Measurements from ENCODE around the gene MTHFSD. TPM values are rescaled to one million over a fixed set of nuclear protein-coding genes. Genes with fewer than 3 reads are reported as not detected.

Gene MTHFSD
- total and polyA plus RNA-seq, 2 donors = 12.0 to 20.7 TPM

GRCh38 chr16:86519007-86519648 is 35.9 kb downstream of the MTHFSD start:
- no peak for DNase-seq (ENCODE audit: extremely low spot score)
- no peak overlapping the region for H3K4me3 ChIP-seq (ENCODE audit: low read depth, low read length)
- H3K27ac ChIP-seq (ENCODE audit: low read depth) = no peak overlapping the region
- WGBS = 78% methylated on average over 16 of the region's 16 CpGs
- H3K4me1 ChIP-seq (ENCODE audit: insufficient read depth) = no peaks in the 10 kb centered on the region
- no peaks in the 10 kb centered on the region for H3K36me3 ChIP-seq (ENCODE audit: insufficient read depth)

GRCh38 chr16:86517652-86518258 is 37.3 kb downstream of the MTHFSD start:
- H3K36me3 ChIP-seq (ENCODE audit: insufficient read depth) = no peaks in the 10 kb centered on the region
- H3K4me1 ChIP-seq (ENCODE audit: insufficient read depth) = no peaks in the 10 kb centered on the region
- peak overlapping the region; percentile 86 for H3K27ac ChIP-seq (ENCODE audit: low read depth)
- WGBS = 17% methylated on average over 17 of the region's 17 CpGs
- H3K4me3 ChIP-seq (ENCODE audit: low read depth, low read length) = no peak overlapping the region
- DNase-seq (ENCODE audit: extremely low spot score) = no peak

- Histone ChIP-seq H3K4me1 (ENCODE audit: insufficient read depth) (no peaks in the 10 kb centered on the region), H3K36me3 (ENCODE audit: insufficient read depth) (no peaks in the 10 kb centered on the region), H3K4me3 (ENCODE audit: low read depth, low read length) (peak overlapping the region; percentile 71), H3K27ac (ENCODE audit: low read depth) (peak overlapping the region; percentile 86)
- DNase-seq (ENCODE audit: extremely low spot score) = no peak
- 27% methylated on average over 9 of the region's 9 CpGs for WGBS
These were observed 38.0 kb downstream of the MTHFSD start for GRCh38 chr16:86517033-86517432.

- WGBS = 11% methylated on average over 29 of the region's 29 CpGs
- peak overlapping the region; percentile 71 for H3K4me3 ChIP-seq (ENCODE audit: low read depth, low read length)
- peak overlapping the region; percentile 86 for H3K27ac ChIP-seq (ENCODE audit: low read depth)
- no peak for DNase-seq (ENCODE audit: extremely low spot score)
- H3K4me1 ChIP-seq (ENCODE audit: insufficient read depth) = no peaks in the 10 kb centered on the region
- H3K36me3 ChIP-seq (ENCODE audit: insufficient read depth) = no peaks in the 10 kb centered on the region
These were observed 38.4 kb downstream of the MTHFSD start for GRCh38 chr16:86516623-86517003.

- H3K4me3 ChIP-seq (ENCODE audit: low read depth, low read length) = peak overlapping the region; percentile 71
- peak overlapping the region; percentile 86 for H3K27ac ChIP-seq (ENCODE audit: low read depth)
- H3K36me3 ChIP-seq (ENCODE audit: insufficient read depth) = no peaks in the 10 kb centered on the region
- no peaks in the 10 kb centered on the region for H3K4me1 ChIP-seq (ENCODE audit: insufficient read depth)
- DNase-seq (ENCODE audit: extremely low spot score) = no peak
- 8% methylated on average over 64 of the region's 64 CpGs for WGBS
These were observed 39.0 kb downstream of the MTHFSD start for GRCh38 chr16:86515777-86516622.

- 13% methylated on average over 29 of the region's 29 CpGs for WGBS
- no peak for DNase-seq (ENCODE audit: extremely low spot score)
- Histone ChIP-seq H3K27ac (ENCODE audit: low read depth) (peak overlapping the region; percentile 86), H3K4me3 (ENCODE audit: low read depth, low read length) (peak overlapping the region; percentile 71), H3K36me3 (ENCODE audit: insufficient read depth) (no peaks in the 10 kb centered on the region), H3K4me1 (ENCODE audit: insufficient read depth) (no peaks in the 10 kb centered on the region)
These were observed 39.6 kb downstream of the MTHFSD start for GRCh38 chr16:86515413-86515776.

GRCh38 chr16:86514481-86515376 is 40.3 kb downstream of the MTHFSD start:
- Histone ChIP-seq H3K4me3 (ENCODE audit: low read depth, low read length) (peak overlapping the region; percentile 91), H3K27ac (ENCODE audit: low read depth) (peak overlapping the region; percentile 86), H3K36me3 (ENCODE audit: insufficient read depth) (no peaks in the 10 kb centered on the region), H3K4me1 (ENCODE audit: insufficient read depth) (no peaks in the 10 kb centered on the region)
- 14% methylated on average over 18 of the region's 18 CpGs for WGBS
- no peak for DNase-seq (ENCODE audit: extremely low spot score)

GRCh38 chr16:86513471-86514277 is 41.4 kb downstream of the MTHFSD start:
- Histone ChIP-seq H3K4me3 (ENCODE audit: low read depth, low read length) (peak overlapping the region; percentile 91), H3K27ac (ENCODE audit: low read depth) (peak overlapping the region; percentile 62), H3K4me1 (ENCODE audit: insufficient read depth) (no peaks in the 10 kb centered on the region), H3K36me3 (ENCODE audit: insufficient read depth) (no peaks in the 10 kb centered on the region)
- 15% methylated on average over 35 of the region's 35 CpGs for whole genome bisulfite sequencing
- DNase-seq (ENCODE audit: extremely low spot score) = no peak

- Histone ChIP-seq H3K36me3 (ENCODE audit: insufficient read depth) (no peaks in the 10 kb centered on the region), H3K27ac (ENCODE audit: low read depth) (peak overlapping the region; percentile 81), H3K4me1 (ENCODE audit: insufficient read depth) (no peaks in the 10 kb centered on the region), H3K4me3 (ENCODE audit: low read depth, low read length) (peak overlapping the region; percentile 91)
- WGBS = 12% methylated on average over 29 of the region's 29 CpGs
- no peak for DNase-seq (ENCODE audit: extremely low spot score)
These were observed 42.1 kb downstream of the MTHFSD start for GRCh38 chr16:86512860-86513470.

GRCh38 chr16:86512301-86512859 is 42.7 kb downstream of the MTHFSD start:
- WGBS = 13% methylated on average over 24 of the region's 24 CpGs
- no peak for DNase-seq (ENCODE audit: extremely low spot score)
- peak overlapping the region; percentile 91 for H3K4me3 ChIP-seq (ENCODE audit: low read depth, low read length)
- no peaks in the 10 kb centered on the region for H3K36me3 ChIP-seq (ENCODE audit: insufficient read depth)
- H3K27ac ChIP-seq (ENCODE audit: low read depth) = peak overlapping the region; percentile 81
- no peaks in the 10 kb centered on the region for H3K4me1 ChIP-seq (ENCODE audit: insufficient read depth)

- 11% methylated on average over 44 of the region's 44 CpGs for WGBS
- no peak for DNase-seq (ENCODE audit: extremely low spot score)
These were observed 43.5 kb downstream of the MTHFSD start for GRCh38 chr16:86511317-86512161.

More at GRCh38 chr16:86511317-86512161, 43.5 kb downstream of the MTHFSD start:
- peak overlapping the region; percentile 86 for H3K27ac ChIP-seq (ENCODE audit: low read depth)
- H3K4me3 ChIP-seq (ENCODE audit: low read depth, low read length) = peak overlapping the region; percentile 91
- H3K4me1 ChIP-seq (ENCODE audit: insufficient read depth) = no peaks in the 10 kb centered on the region
- no peaks in the 10 kb centered on the region for H3K36me3 ChIP-seq (ENCODE audit: insufficient read depth)
